ENCODE results near the gene NFAT5.

DNA sequence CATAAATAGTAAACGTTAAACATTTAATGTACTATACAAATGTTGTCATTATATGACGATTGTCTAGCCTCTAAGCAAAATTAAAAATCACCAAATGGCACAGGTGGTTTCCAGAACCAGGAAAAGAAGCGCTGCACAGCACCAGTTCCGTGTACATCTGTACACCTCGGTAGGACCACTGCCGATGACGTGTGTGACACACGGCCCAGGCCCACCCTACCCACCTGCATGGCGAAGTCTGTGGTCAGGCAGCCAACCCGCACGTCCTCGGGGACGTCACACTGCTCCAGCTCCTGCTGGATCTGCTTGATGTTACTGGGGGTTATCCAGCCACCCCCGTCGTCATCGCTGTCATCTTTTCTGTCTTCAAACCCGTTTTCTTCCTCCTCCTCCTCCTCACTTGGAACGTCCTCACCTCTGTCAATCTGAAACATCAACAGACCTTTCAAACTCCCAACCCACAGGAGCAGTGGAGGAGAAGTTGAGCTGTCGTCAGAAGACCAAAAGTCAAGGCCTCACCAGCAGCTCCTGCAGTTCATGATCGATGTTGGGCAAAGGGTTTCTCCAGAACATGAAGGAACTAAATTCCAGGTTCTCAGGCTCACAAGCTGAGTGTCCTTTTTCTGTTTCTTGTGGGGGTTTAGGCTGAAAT is 183.1 kb downstream of the NFAT5 start:
- TF ChIP-seq, protein P1, sequence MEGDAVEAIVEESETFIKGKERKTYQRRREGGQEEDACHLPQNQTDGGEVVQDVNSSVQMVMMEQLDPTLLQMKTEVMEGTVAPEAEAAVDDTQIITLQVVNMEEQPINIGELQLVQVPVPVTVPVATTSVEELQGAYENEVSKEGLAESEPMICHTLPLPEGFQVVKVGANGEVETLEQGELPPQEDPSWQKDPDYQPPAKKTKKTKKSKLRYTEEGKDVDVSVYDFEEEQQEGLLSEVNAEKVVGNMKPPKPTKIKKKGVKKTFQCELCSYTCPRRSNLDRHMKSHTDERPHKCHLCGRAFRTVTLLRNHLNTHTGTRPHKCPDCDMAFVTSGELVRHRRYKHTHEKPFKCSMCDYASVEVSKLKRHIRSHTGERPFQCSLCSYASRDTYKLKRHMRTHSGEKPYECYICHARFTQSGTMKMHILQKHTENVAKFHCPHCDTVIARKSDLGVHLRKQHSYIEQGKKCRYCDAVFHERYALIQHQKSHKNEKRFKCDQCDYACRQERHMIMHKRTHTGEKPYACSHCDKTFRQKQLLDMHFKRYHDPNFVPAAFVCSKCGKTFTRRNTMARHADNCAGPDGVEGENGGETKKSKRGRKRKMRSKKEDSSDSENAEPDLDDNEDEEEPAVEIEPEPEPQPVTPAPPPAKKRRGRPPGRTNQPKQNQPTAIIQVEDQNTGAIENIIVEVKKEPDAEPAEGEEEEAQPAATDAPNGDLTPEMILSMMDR (conservative IDR thresholded peaks at IDR 0.05; ENCODE audit: low read depth, low read length): no peak
- TF ChIP-seq EZH2 (IDR thresholded peaks at IDR 0.05; ENCODE audit: borderline replicate concordance, low read depth, low read length, poor library complexity, severe bottlenecking): no peak

Data from A673 (cell line).